ENCODE measurements around the gene THRB.

The THRB gene

DNA sequence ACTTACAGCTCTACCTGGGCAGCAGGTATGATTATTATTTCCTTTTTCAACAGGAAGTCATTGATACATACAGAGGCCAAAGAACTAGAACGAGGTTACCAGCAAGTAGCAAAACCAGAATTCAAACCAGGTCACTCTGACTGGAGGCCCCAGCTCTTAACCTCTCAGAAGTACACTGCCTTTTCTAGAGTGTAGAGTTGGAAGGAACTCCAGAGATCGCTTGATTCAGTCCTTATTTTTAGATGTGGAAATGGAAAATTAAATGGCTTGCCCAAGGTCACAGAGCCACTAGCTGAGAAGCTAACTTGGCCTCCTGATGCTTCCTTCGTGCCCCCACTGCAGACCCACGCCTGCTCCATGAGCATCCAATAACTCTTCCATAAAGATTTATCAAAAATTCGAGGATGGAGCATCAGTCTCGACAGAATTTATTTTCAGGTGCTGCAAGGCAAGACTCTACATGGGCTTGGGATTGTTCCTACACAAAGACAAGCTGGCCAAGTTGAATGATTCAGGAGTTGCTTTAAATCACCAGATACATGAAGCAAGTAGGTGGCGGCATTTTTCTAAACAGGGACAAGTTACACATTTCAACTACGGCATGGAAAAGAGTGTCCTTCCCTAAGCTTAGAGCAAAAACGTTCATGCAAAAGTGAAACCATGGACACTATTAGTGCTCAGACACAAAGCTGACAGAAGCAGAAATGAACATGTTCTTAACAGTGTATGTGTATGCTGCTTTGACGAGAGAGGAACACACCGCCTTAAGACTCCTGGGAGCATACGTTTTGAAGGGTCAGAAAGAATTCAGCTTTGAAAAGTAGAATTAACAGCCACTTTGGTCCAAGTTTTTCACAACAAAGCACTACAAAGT is 235.7 kb downstream of the THRB start:
- DNase-seq, result no peak

DNA sequence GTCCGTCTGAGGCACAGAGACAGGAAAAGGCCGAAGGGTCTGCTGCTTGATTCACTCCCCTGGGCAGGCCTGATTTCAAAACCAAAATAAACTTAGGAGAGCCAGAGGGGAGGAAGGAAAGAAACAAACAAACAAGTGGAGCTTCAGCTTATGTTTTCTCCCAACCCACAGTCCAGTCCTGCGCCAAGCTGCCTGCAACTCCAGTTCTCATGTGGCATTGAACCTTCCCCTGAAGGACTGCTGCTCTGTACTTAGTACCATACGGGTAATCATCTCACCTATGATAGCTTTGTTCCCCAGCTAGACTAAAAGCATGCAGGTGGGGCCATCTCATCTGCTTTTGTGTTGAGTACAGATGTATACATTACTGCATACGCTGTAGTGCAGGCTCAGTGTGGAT is 236.4 kb downstream of the THRB start:
- no peak for DNase-seq

DNA sequence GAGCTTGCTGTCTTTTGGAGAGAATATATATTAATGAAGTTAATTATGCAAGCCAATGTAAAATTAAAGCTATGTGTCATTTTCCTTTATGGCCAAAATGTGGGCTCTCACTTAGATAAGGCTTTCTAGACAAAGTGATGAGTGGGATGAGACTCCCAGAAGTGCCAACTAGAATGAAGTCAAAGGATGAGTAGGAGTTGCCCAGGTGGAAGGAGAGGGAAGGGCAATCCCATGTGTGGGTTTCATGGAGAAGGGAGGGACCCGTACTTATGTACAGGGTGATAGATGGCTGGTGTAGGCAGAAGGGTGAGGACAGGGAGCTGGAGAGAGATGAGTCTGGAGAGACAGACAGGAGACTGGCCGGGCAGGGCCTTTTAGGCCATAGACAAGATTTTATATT is 239.2 kb downstream of the THRB start:
- DNase-seq, result no peak

DNA sequence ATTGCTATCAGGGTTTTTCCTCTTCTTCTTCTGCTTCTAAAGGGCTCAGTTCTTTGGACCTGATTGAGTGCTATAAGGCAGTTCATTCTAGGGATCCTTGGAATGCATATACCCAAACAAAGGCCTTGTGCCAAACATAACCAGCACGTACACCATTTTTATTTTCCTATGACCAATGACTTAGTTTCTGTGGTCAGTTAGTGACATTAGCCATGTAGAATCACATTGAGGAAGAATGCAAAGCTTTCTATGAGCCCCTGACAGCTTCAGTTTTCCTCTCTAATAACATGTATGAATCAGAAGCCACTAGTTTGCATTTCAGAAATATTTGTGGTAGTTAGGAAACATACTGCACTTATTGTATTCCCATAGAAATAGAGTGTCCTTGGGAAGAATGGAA is 240.0 kb downstream of the THRB start:
- no peak for DNase-seq

DNA sequence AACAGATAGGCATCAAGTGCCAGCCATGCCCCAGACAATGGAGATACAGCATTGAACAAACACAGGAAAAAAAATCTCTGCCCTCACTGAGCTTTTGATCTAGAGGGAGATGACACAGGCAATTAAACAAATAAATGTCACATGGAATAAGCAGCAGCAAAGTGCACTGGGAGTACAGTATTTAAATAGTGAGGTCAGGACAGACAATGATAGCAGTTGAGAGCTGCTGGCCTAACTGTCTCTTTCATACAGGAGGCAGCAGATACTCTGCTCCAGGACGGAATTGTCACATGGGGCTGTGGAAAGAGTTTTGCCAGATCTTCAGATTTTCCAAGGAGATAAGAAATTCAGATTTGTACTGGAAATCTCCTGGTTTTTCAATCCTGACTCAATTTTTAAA is 241.3 kb downstream of the THRB start:
- no peak for DNase-seq

DNA sequence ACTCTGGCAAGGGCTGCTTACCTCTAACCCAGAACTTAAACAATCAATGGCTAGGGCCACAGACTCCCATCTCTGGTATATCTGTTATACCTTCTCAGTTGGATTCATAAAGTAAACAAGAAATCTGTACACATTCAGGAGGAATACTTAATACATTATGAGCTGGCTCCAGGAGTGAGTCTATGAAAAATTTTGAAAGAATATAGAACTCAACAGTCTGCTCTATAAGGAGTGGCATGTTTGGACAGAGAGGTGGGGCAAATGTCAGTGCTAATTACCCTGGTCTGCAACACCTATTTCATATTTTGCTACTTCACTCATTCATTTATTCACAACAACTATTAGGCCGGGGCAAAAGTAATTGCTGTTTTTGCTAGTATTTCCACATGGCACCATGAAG is 245.1 kb downstream of the THRB start:
- no peak for DNase-seq

DNA sequence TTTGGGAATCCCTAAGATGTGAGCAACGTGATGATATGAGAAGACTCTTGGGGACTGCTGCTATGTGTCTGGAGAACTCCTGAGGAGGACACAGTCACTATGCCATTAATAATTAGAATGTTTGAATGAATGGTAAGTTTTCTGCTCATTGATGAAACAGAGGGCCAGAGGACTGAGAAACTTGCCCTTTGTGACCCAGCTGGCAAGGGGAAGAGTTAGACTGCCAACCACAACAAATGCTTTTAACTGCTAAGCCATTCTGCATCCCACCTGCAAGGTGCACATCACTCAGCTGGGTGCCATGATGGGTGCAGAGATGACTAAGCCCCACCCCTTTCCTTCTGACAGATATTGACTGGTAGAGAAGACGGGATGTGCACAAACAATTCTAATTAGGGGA is 249.6 kb downstream of the THRB start:
- DNase-seq, result no peak

DNA sequence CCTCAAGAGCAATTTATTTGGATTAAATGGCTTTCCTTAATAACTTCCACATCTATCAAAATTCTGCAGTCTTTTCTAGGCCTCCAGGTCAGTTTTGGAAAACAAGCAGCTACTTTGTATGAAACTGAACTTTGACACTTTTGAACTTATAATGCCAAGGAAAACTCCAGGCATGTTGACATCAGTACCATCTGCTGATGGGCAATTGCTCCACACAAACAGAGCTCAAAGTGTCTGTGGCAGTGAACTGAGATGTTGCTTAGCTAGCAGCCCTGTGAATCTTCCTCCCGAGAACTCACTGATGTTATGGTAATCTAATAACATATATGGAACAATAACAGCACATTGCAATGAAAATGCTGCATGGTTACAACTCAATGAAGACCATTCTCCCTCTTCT is 250.2 kb downstream of the THRB start:
- no peak for DNase-seq

DNA sequence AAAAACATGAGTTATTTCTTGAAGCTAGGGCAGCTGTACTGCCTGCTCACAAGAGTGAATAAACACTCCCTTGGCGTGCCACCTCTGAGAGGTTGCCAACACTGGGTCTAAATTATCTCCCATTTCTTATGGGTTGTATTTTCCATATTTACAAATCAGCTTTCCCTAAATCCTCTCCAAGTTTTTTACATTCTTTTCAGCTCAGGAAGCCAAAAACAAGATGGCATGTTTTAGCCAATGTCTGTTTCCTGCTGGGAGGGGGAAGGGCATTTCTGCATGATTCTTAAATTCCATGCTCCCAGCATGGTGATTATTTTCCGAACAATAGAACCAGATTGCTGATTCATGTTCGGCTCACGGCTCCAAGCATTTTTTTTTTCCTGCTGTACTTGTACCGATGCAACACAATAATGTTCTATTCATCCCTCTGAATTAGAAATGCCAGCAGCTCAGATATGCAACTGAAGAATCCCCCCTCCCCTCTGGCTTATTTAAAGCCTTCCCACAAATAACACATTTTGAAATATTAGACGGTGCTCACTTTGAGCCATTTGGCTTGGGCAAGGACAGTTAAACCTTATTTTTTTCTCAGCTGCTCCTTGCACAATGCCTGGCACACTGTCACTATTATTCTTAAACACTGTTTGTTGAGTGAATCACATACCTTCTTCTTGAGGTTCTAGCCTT is 252.5 kb downstream of the THRB start:
- DNase-seq, result peak; percentile 54

DNA sequence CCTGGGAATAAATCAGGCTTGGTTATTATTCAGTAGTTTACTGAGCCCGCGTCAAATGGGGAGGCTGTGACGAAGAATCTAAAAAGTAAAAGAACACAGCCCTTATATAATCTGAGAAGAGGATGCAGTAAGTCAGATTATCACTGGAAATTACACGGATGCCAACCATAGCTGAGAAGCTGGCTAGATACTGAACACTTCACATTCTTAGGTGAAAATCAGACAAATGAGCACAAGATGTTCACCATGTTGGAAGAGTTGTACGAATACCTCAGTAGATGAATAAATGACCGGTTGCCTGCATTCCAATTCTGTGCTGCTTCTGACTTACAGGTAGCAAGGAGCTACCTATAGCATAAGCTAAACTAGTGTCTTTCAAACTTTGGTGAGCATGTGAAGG is 254.3 kb downstream of the THRB start:
- no peak for DNase-seq

DNA sequence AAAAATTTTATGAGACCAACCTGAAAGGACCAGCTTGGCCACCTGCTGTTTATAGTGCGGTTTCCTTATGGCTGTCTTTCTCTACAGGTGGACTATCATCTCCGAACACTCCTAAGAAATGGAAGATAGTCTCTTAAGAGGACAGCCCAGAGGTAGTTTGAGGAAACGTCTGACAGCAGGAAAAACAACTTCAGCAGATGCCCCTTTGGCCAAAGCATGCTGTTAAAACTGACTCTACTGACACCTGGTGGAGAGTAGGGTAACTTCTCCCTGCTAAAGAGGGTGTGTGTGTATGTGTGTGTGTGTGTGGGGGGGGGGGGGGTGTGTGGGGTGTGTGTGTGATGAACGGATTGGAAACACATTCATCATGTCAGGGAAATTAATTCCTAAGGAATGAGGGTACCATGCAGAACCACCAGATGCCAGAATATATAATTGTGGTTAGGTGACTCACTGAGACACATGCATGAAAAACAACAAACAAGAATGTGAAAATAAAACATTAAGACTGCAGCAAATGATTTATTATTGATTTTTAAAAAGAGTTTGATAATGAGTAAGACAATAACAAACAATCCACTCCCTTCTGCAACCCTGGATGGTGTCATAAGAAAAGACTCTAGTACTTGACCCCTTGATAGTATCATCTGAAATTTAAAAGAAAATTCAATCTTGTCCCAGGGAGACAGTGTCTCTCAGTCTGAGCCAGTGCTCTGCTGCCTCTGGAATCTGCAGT is 256.5 kb downstream of the THRB start:
- peak; percentile 64 for DNase-seq

DNA sequence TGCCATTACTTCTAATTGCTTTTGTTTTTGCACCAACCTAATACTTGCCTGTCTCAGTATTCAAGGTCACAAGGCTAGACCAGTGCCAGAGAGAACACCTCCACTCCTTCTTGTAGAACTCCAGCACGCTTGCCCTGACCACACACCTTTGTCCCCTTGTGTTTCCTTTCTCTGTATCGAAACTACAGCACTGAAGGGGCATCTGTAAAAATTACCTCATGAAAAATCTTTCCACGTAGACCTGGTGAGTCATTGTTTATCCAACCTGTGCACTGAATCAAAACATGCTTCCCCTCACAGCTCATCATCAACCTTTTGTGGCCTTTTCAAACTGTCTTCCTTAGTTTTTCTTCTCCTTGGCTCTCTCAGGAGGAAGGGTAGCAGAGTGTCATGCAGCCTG is 259.5 kb downstream of the THRB start:
- DNase-seq, result no peak

DNA sequence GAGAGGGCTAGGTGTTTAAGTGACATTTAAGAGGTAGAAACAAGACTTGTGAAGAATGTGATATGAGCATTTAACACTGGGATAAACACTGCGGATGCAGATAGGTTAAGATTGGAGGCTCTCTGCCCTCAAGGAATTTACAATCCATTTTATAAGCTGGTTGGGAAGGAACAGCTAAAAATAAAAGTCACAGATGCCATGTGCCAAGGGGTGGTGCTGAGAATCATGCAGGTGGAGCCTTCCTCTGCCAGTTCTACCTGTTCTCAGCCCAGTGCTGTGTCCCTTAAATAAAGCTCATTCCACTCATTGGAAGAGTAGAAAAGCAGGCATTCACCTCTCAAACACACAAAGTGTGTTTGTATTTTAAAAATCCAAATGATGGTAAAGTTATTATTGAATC is 261.9 kb downstream of the THRB start:
- no peak for DNase-seq

DNA sequence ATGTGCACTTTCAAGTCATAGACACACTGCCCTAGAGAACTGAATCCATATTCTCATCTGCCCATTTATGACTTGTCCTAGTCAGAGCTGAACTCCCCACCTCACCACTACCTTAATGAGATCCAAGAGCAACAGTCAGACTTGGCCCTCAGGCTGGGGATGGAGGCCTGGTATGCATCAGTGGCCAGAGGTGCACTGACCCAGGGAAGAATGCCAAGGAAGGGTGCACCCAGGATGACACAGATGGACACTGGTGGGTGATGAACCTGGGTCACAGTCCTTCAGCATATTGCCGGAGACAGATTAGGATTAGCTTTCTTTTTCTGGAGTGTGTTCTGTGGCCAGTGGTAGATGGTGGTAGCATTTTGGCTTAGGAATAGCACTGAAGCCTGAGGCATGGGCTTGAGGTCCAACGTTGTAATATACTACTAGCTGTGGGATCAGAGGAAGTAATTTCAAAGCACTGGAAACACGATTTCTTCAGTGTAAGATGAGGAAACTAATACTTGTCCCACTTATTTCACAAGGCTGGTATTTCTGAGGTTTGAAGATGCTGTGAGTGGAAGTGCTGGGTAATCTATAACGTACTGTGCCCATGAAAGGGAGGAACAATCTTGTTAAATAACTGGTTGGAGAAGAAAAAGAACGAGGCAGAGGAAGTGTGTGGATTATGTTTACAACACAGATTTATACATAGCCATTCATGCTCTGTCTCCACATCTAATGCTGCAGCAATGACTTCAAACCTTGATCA is 265.0 kb downstream of the THRB start:
- no peak for DNase-seq

DNA sequence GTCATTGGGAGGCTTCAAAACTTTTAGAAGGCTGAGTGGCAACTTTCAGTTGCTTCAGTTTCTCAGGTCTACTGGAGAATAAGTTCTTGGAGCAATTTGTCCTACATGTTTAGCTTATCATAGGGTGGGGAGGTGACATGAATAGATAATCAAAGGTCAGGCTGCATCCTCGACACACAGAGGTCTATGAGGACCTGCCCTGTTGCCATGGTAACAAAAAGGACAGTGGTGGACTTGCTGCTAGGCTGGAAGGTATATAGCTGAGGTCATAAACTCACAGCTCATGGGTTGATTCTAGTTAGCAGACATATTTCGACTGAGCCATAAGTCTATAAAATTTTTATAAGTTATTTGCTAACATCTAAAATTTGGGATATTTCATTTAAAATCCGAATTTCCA is 267.0 kb downstream of the THRB start:
- no peak for DNase-seq

DNA sequence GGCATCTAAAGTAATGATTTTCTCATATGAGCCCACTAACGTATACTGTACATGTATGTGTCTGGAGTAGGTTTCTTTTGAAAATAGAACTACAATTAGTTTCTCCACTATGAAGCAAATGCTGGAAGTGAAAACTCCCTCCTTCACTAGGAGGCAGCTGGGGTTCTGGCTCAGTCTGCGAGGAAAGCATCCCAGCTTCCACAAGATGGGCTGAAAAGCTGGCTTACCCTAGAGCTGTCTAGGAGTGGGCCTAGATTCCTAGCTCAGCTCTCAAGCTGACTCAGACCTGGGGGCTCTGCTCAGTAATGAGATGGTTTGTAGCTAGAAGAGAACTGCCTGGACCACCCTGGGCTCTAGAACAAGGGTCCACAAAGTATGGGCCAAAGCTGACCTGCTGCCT is 268.3 kb downstream of the THRB start:
- DNase-seq, result no peak

DNA sequence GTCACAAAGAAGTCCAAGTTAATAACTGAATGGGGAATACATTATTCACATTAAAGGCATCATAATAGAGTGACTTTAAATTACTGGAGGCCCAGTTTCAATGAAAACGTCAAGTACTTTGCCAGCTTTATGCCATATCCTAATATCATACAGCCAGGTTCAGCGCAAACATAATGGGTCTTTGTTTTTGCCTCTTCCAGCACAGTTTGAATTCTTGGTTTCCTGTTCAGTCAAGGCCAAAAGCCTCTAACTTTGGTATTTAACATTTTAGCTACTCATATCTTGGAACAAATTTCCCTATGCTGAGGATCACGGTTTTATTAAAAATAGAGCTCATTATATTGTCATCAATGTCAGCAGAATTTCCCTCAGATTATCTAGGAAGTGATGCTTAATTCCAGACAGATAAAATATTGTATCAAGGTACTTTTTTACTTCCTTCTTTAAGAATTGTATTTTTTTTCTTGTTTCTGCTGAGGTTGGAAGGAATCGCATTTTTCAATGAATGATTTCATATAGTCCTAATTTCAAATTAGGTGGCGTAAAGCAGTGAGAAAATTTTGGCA is 269.2 kb downstream of the THRB start:
- DNase-seq, result no peak

DNA sequence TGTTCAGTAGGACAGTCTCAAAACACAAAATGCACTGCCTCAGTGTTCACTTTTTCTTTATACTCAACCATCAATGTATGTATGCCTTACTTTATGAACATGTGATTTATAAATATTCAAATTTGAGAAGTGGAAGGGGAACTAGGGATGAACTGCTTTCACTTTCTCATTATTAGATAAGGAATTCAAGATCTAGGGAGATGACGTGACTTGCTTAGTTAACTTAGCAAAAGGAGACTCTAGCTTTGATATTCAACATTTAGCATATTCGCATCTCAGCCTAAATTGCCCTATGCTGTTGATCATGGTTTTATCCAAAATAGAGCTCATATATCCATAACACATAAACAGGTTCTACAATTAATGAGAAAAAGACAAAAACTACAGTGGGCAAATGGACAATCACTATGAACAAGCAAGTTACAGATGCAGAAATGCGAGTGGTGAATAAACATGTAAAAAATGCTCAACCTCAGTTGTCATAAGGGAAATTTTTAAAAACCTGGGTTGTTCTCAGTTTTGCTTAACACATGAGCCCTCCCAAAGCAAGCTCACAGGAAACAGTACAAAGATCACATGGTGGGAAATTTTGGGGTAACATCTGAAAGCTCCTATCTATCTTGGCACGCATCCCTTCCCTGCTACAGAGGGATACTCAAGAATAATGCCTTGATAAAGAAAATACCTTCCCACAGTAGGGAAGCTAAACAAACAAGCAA is 269.8 kb downstream of the THRB start:
- DNase-seq, result no peak

DNA sequence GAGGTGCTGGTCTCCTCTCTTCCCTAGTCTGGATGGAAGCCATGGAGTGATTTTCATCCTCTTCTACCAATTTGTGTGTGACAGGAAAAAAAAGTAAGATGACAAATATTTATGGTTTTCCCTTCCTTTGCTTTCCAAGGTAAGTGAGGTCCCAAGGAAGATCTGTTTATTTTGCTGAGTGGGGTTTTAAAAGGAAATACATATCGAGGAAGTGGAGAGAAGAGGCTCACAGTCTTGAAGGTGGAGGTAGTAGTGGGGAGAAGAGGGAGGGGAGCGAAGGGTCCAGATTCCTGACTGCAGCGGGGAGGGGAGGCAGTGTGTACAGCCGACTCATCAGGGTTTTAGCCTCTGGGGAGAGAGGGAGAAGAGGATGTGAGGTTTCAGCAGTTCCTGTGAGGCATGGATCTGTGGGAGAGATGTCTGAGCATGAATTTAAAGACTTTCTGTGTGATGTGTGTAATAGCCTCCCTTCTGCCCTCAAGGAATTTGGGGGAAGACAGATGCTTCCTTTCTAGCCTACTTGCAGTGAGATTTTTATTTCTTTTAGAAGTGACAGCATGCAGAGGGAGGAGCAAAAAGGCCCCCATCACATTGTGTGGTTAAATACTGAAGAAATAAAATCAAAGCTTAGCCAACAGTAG is 272.4 kb downstream of the THRB start:
- no peak for DNase-seq

DNA sequence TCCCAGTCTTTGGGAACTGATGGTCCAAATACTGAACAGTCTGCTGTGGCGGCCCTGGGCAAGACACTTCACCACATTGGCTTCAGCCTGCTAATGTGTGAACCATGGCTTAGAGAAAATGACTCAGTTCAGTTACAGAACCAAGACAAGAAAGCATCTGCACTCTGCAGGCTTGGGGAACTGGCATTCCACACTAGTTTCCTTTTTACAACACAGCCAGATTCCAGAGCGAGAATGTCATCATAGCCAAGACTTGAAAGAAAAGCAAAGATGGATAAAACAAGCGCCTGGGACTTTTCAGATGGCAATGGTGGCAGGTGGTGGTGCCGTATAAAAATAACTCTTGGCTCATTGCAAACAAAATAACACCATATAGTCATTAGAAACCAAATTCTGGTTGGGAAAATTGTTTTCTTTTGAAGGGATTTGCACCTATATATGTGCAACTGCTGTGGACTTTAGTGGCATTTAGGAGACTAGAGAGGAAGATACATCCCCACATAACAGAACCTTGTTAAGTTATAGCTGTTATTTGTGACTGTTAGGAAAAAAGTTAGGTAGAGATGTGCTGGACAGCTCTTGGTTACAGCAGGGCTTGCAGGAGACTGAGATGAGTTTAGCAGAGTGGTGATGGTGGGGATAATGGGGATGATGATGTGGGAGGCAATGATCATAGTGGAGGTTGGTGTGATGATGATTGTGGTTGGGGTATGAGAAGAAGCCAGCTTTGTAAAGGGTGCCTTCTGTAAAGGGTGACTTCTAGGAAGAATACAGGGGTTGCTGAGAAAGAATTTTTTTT is 273.6 kb downstream of the THRB start:
- peak; percentile 34 for DNase-seq

DNA sequence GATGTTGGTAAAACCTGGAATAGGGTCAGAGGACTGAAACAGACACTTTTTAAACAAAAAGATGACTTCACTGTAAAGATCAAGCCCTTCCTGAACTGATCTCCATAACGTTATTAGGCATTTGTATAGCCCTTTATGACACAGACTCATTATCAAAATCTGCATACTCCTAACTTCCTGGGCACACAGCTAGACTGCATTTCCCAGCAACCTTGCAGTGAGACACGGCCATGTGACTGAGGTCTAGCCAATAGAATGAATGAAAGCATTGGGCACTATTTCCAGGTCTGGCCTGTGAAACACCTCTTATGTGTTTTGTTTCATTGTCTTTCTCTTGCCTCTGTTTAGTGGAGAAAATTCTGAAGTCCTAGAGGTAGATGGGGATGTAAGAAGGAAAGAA is 279.1 kb downstream of the THRB start:
- no peak for DNase-seq
